ENCODE results near the gene FAM163A. TPM values are rescaled to one million over a fixed set of nuclear protein-coding genes. Genes with fewer than 3 reads are reported as not detected.

The FAM163A gene
- total and polyA plus RNA-seq, 4 donors: 0.09 TPM; not detected in 3

- ATAC-seq (ENCODE audit: insufficient read depth, low FRiP score): no peak
- no peak for DNase-seq
- Histone ChIP-seq H3K27ac (ENCODE audit: low read depth in 1 of 2, low read length in 1 of 2) (no peak overlapping the region), H3K4me1 (ENCODE audit: control insufficient read depth in 5 of 5, insufficient read depth in 5 of 5, low read length in 5 of 5) (peaks cover 0 to 16% (median 0%) of the 10 kb centered on the region in 5 donors), H3K4me3 (no peak overlapping the region), H3K9ac (ENCODE audit: insufficient read depth in 1 of 2, low read length in 2 of 2) (no peak overlapping the region), H3K27me3 (ENCODE audit: control insufficient read depth in 3 of 3, insufficient read depth in 3 of 3, low read length in 2 of 3) (peaks cover 0 to 3% (median 0%) of the 10 kb centered on the region in 3 donors), H3K9me3 (ENCODE audit: control insufficient read depth in 4 of 4, insufficient read depth in 3 of 4, low read length in 3 of 4) (no peaks in the 10 kb centered on the region), H3K36me3 (ENCODE audit: control insufficient read depth in 4 of 4, insufficient read depth in 4 of 4, low read length in 4 of 4) (no peaks in the 10 kb centered on the region)
- WGBS, 2 donors: 82 to 93% methylated on average over 1 of the region's 1 CpG
- TF ChIP-seq, protein P1, sequence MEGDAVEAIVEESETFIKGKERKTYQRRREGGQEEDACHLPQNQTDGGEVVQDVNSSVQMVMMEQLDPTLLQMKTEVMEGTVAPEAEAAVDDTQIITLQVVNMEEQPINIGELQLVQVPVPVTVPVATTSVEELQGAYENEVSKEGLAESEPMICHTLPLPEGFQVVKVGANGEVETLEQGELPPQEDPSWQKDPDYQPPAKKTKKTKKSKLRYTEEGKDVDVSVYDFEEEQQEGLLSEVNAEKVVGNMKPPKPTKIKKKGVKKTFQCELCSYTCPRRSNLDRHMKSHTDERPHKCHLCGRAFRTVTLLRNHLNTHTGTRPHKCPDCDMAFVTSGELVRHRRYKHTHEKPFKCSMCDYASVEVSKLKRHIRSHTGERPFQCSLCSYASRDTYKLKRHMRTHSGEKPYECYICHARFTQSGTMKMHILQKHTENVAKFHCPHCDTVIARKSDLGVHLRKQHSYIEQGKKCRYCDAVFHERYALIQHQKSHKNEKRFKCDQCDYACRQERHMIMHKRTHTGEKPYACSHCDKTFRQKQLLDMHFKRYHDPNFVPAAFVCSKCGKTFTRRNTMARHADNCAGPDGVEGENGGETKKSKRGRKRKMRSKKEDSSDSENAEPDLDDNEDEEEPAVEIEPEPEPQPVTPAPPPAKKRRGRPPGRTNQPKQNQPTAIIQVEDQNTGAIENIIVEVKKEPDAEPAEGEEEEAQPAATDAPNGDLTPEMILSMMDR (IDR thresholded peaks at IDR 0.05; ENCODE audit: control extremely low read depth, extremely low read depth): no peak
Observed at GRCh38 chr1:179808503-179808902, 65.4 kb downstream of the FAM163A start.

GRCh38 chr1:179809506-179810366 lies 66.6 kb downstream of the FAM163A start:
- Histone ChIP-seq H3K4me1 (ENCODE audit: control insufficient read depth in 5 of 5, insufficient read depth in 5 of 5, low read length in 5 of 5) (peaks cover 0 to 25% (median 0%) of the 10 kb centered on the region in 5 donors), H3K9ac (ENCODE audit: insufficient read depth in 1 of 2, low read length in 2 of 2) (no peak overlapping the region), H3K27ac (ENCODE audit: low read depth in 1 of 2, low read length in 1 of 2) (no peak overlapping the region), H3K9me3 (ENCODE audit: control insufficient read depth in 4 of 4, insufficient read depth in 3 of 4, low read length in 3 of 4) (no peaks in the 10 kb centered on the region), H3K27me3 (ENCODE audit: control insufficient read depth in 3 of 3, insufficient read depth in 3 of 3, low read length in 2 of 3) (peaks cover 0 to 3% (median 0%) of the 10 kb centered on the region in 3 donors), H3K36me3 (ENCODE audit: control insufficient read depth in 4 of 4, insufficient read depth in 4 of 4, low read length in 4 of 4) (no peaks in the 10 kb centered on the region), H3K4me3 (no peak overlapping the region)
- 41 to 45% methylated on average over 14 of the region's 14 CpGs for WGBS, 2 donors
- DNase-seq (peak; percentile 75 to 86 (median 79)), ATAC-seq (ENCODE audit: insufficient read depth, low FRiP score) (peak; percentile 69)
- TF ChIP-seq, protein P1 (IDR thresholded peaks at IDR 0.05; ENCODE audit: control extremely low read depth, extremely low read depth): peak; percentile 81

DNA sequence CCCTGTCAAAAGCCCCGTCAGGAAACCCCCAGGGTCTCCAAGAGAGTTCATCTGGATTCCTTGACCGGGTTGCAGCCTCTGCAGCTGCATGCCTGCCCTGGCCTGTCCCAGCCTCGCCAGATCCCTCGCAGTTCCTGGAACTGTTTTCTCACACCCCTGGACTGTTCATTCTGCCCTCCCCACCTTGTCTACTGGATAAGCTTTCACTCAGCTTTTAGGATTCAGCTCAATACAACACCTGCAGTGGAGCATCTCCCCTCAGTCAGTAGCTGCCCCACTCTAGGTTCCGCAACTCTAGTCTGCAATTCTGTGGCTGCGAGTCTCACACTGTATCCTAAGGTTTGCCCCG lies 67.2 kb downstream of the FAM163A start:
- Histone ChIP-seq H3K27me3 (ENCODE audit: control insufficient read depth in 3 of 3, insufficient read depth in 3 of 3, low read length in 2 of 3) (peaks cover 0 to 3% (median 0%) of the 10 kb centered on the region in 3 donors), H3K9ac (ENCODE audit: insufficient read depth in 1 of 2, low read length in 2 of 2) (no peak overlapping the region), H3K9me3 (ENCODE audit: control insufficient read depth in 4 of 4, insufficient read depth in 3 of 4, low read length in 3 of 4) (no peaks in the 10 kb centered on the region), H3K4me1 (ENCODE audit: control insufficient read depth in 5 of 5, insufficient read depth in 5 of 5, low read length in 5 of 5) (peaks cover 0 to 30% (median 0%) of the 10 kb centered on the region in 5 donors), H3K27ac (ENCODE audit: low read depth in 1 of 2, low read length in 1 of 2) (no peak overlapping the region), H3K36me3 (ENCODE audit: control insufficient read depth in 4 of 4, insufficient read depth in 4 of 4, low read length in 4 of 4) (no peaks in the 10 kb centered on the region), H3K4me3 (no peak overlapping the region)
- WGBS, 2 donors: 81 to 86% methylated on average over 7 of the region's 7 CpGs
- no peak for DNase-seq
- TF ChIP-seq, protein P1 (IDR thresholded peaks at IDR 0.05; ENCODE audit: control extremely low read depth, extremely low read depth): no peak
- no peak for ATAC-seq (ENCODE audit: insufficient read depth, low FRiP score)

Measured in lung (tissue), 12 donors.